Activated CD4-positive, alpha-beta T cell treated with anti-CD3 and anti-CD28 coated beads, Interleukin-2, amount 50 U/mL, for 1 hour (primary cell): Measurements from ENCODE around the gene TCEA3.

Source experiments
- DNase-seq: peaks from one replicate; pipeline ENCODE4 v3.0.0-alpha.2; 2020

TCEA3 gene

GRCh38 chr1:23362218-23362713, 62.3 kb downstream of the TCEA3 start:
- DNase-seq: no peak

- DNase-seq: no peak
Observed at GRCh38 chr1:23358310-23358875, 66.2 kb downstream of the TCEA3 start.

- no peak for DNase-seq
Observed at GRCh38 chr1:23357138-23357908, 67.2 kb downstream of the TCEA3 start.

GRCh38 chr1:23356471-23357137, 67.9 kb downstream of the TCEA3 start:
- DNase-seq: no peak

- no peak for DNase-seq
Observed at GRCh38 chr1:23354245-23354644, 70.3 kb downstream of the TCEA3 start.

GRCh38 chr1:23352096-23352695, 72.4 kb downstream of the TCEA3 start:
- DNase-seq: no peak

- DNase-seq: no peak
Observed at GRCh38 chr1:23345920-23346319, 78.6 kb downstream of the TCEA3 start.

GRCh38 chr1:23344987-23345472, 79.5 kb downstream of the TCEA3 start:
- DNase-seq: no peak

- peak; percentile 99 for DNase-seq
Observed at GRCh38 chr1:23344111-23344986, 80.2 kb downstream of the TCEA3 start, which contains the start of gene HNRNPR. Gene HNRNPR (minus strand): TSS chr1:23344284. CDS start chr1:23341008, 3,276 bp downstream.

GRCh38 chr1:23343221-23344110, 81.1 kb downstream of the TCEA3 start:
- peak; percentile 8 for DNase-seq

GRCh38 chr1:23341931-23342692, 82.4 kb downstream of the TCEA3 start:
- no peak for DNase-seq

GRCh38 chr1:23339632-23340031, 84.9 kb downstream of the TCEA3 start:
- DNase-seq: no peak

- DNase-seq: no peak
Observed at GRCh38 chr1:23337869-23338268, 86.7 kb downstream of the TCEA3 start.

GRCh38 chr1:23331713-23332112, 92.8 kb downstream of the TCEA3 start:
- no peak for DNase-seq
